Right lung (tissue), 5 donors: ENCODE results near the gene ARHGEF37. TPM values are rescaled to one million over a fixed set of nuclear protein-coding genes. Genes with fewer than 3 reads are reported as not detected.
A peak's percentile ranks its signal among the peaks of the same experiment; 100 is the strongest.

Experiments used
- DNase-seq, 2 donors: peaks; one replicate each; pipeline ENCODE4 v3.0.0-alpha.2; 2013
- polyA plus RNA-seq, 5 donors: library from polyadenylated mRNA; unstranded; fragments of 120-200 nt; gene quantifications; one replicate each; pipeline versions ENCODE4 v1.2.1 to v1.2.3, GENCODE V29; 2013; ENCODE audit warnings: inconsistent platforms in 1 of 5, low replicate concordance in 1 of 5; ENCODE audit not compliant: insufficient read length in 5 of 5, insufficient read depth in 1 of 5

The ARHGEF37 gene
- polyA plus RNA-seq, 5 donors: 4.2 to 6.2 (median 5.2) TPM

GRCh38 chr5:149600932-149601331 is 19.6 kb downstream of the ARHGEF37 start:
- no peak for DNase-seq

GRCh38 chr5:149603210-149603609 is 21.9 kb downstream of the ARHGEF37 start:
- DNase-seq: no peak

- DNase-seq: no peak
Measured at GRCh38 chr5:149603920-149604319, 22.6 kb downstream of the ARHGEF37 start.

GRCh38 chr5:149604321-149604720 is 23.0 kb downstream of the ARHGEF37 start:
- no peak for DNase-seq

- DNase-seq: no peak
Measured at GRCh38 chr5:149605354-149605997, 24.2 kb downstream of the ARHGEF37 start.

GRCh38 chr5:149605998-149606724 is 24.9 kb downstream of the ARHGEF37 start:
- DNase-seq: no peak

- no peak for DNase-seq
Measured at GRCh38 chr5:149608936-149609545, 27.7 kb downstream of the ARHGEF37 start.

- DNase-seq: no peak
Measured at GRCh38 chr5:149609640-149610219, 28.4 kb downstream of the ARHGEF37 start.

GRCh38 chr5:149610589-149611255 is 29.4 kb downstream of the ARHGEF37 start:
- DNase-seq: no peak

GRCh38 chr5:149611326-149611725 is 30.0 kb downstream of the ARHGEF37 start:
- DNase-seq: peak; percentile 36 to 38

GRCh38 chr5:149614034-149614907 is 33.0 kb downstream of the ARHGEF37 start:
- DNase-seq: no peak

GRCh38 chr5:149615976-149616375 is 34.7 kb downstream of the ARHGEF37 start:
- no peak for DNase-seq

GRCh38 chr5:149616727-149617285 is 35.5 kb downstream of the ARHGEF37 start:
- no peak for DNase-seq

GRCh38 chr5:149617760-149618306 is 36.5 kb downstream of the ARHGEF37 start:
- no peak for DNase-seq

GRCh38 chr5:149618581-149619248 is 37.4 kb downstream of the ARHGEF37 start:
- no peak for DNase-seq

GRCh38 chr5:149621415-149622098 is 40.3 kb downstream of the ARHGEF37 start:
- no peak for DNase-seq

- no peak for DNase-seq
Measured at GRCh38 chr5:149622466-149622865, 41.2 kb downstream of the ARHGEF37 start.

- DNase-seq: no peak
Measured at GRCh38 chr5:149623473-149623872, 42.2 kb downstream of the ARHGEF37 start.

GRCh38 chr5:149627070-149627469 is 45.8 kb downstream of the ARHGEF37 start:
- DNase-seq: no peak
